HT-29 (cell line): ENCODE results near the gene LRIG3. TPM values are rescaled to one million over a fixed set of nuclear protein-coding genes. Genes with fewer than 3 reads are reported as not detected.
"Not testable (repeated sequence)": the region's sequence is repeated elsewhere in the genome, so short reads cannot be mapped to it uniquely, and the experiment has no call there.

ENCODE experiments used
- DNase-seq: peaks from one replicate; pipeline ENCODE4 v3.0.0-alpha.2; 2015; ENCODE audit warnings: low spot score
- total RNA-seq: library from RNA; depleted of rRNA; stranded (reverse); fragments of >200 nt; shearing (Covaris generic); gene quantifications from 2 replicates; pipeline ENCODE4 v1.2.3, GENCODE V29; 2014

The LRIG3 gene
- total RNA-seq, 1 experiment from 2014 or later: 9.8 TPM

GRCh38 chr12:58906917-58907316 lies 13.4 kb downstream of the LRIG3 start:
- no peak for DNase-seq

GRCh38 chr12:58905422-58905821 lies 14.9 kb downstream of the LRIG3 start:
- DNase-seq: no peak

- DNase-seq: not testable (repeated sequence)
These were observed 17.6 kb downstream of the LRIG3 start for GRCh38 chr12:58902726-58903125.

- DNase-seq: no peak
These were observed 18.6 kb downstream of the LRIG3 start for GRCh38 chr12:58901664-58902063.

GRCh38 chr12:58897969-58898368 lies 22.3 kb downstream of the LRIG3 start:
- no peak for DNase-seq

- peak; percentile 18 for DNase-seq
These were observed 24.0 kb downstream of the LRIG3 start for GRCh38 chr12:58896278-58896677.

GRCh38 chr12:58895053-58895452 lies 25.3 kb downstream of the LRIG3 start:
- DNase-seq: no peak

- DNase-seq: no peak
These were observed 26.3 kb downstream of the LRIG3 start for GRCh38 chr12:58894040-58894439.

GRCh38 chr12:58893495-58893894 lies 26.8 kb downstream of the LRIG3 start:
- no peak for DNase-seq

GRCh38 chr12:58889557-58889956 lies 30.7 kb downstream of the LRIG3 start:
- DNase-seq: no peak

- DNase-seq: no peak
These were observed 32.0 kb downstream of the LRIG3 start for GRCh38 chr12:58888131-58888783.

GRCh38 chr12:58887068-58887467 lies 33.2 kb downstream of the LRIG3 start:
- no peak for DNase-seq

- DNase-seq: no peak
These were observed 33.8 kb downstream of the LRIG3 start for GRCh38 chr12:58886474-58886873.

GRCh38 chr12:58884916-58885315 lies 35.4 kb downstream of the LRIG3 start:
- DNase-seq: no peak

- no peak for DNase-seq
These were observed 36.5 kb downstream of the LRIG3 start for GRCh38 chr12:58883576-58884334.

- no peak for DNase-seq
These were observed 37.5 kb downstream of the LRIG3 start for GRCh38 chr12:58882826-58883225.

- no peak for DNase-seq
These were observed 38.5 kb downstream of the LRIG3 start for GRCh38 chr12:58881816-58882215.

- DNase-seq: no peak
These were observed 39.7 kb downstream of the LRIG3 start for GRCh38 chr12:58880639-58881038.

- peak; percentile 83 for DNase-seq
These were observed 43.0 kb downstream of the LRIG3 start for GRCh38 chr12:58877243-58877743.

GRCh38 chr12:58873496-58873895 lies 46.8 kb downstream of the LRIG3 start:
- DNase-seq: no peak

- no peak for DNase-seq
These were observed 48.7 kb downstream of the LRIG3 start for GRCh38 chr12:58871556-58871955.

- no peak for DNase-seq
These were observed 49.7 kb downstream of the LRIG3 start for GRCh38 chr12:58870595-58870994.

- DNase-seq: no peak
These were observed 59.5 kb downstream of the LRIG3 start for GRCh38 chr12:58860788-58861240.
